Measurements from ENCODE around the gene CNTN1. TPM values are rescaled to one million over a fixed set of nuclear protein-coding genes. Genes with fewer than 3 reads are reported as not detected.

Gene CNTN1
- total RNA-seq, 1 experiment from 2014 or later, result 6.5 TPM

- H4K8ac ChIP-seq (replicated peaks; ENCODE audit: insufficient read length, low read depth, low read length), result no peak overlapping the region
- H3K79me1 ChIP-seq (ENCODE audit: insufficient read depth, low read depth, low read length, poor library complexity, severe bottlenecking), result no peaks in the 10 kb centered on the region
- H3K79me2 ChIP-seq (ENCODE audit: insufficient read depth, low read length), result no peaks in the 10 kb centered on the region
- H3K9ac ChIP-seq (ENCODE audit: extremely low read depth, insufficient read length, low read length), result no peak overlapping the region
- H3K18ac ChIP-seq (ENCODE audit: insufficient read length, low read depth, low read length), result no peak overlapping the region
- no peak overlapping the region for H3K27ac ChIP-seq (ENCODE audit: insufficient read length, low read depth, low read length)
- Mint-ChIP-seq H3K36me3 (ENCODE audit: insufficient read depth in 1 of 3, low read depth in 3 of 3) (no peaks in the 10 kb centered on the region), H3K4me3 (no peak overlapping the region), H3K9me3 (no peaks in the 10 kb centered on the region), H3K27me3 (ENCODE audit: low read depth) (no peaks in the 10 kb centered on the region), H3K4me1 (no peaks in the 10 kb centered on the region), H3K27ac (no peak overlapping the region)
- 0 out of 2 replicates have a peak, but pooled peaks cover 2% of the 10 kb centered on the region for H3K4me1 ChIP-seq (ENCODE audit: insufficient read depth, low read length)
- H3K14ac ChIP-seq (ENCODE audit: insufficient read depth, low read length), result no peak overlapping the region
- no peak overlapping the region for H3K56ac ChIP-seq (ENCODE audit: insufficient read length, low read depth, low read length)
- no peak overlapping the region for H3K4me2 ChIP-seq (ENCODE audit: insufficient read depth, insufficient read length, low read length)
- no peak overlapping the region for H4K91ac ChIP-seq (ENCODE audit: insufficient read length, low read depth, low read length)
- H3K9me3 ChIP-seq (ENCODE audit: control insufficient read depth, low read depth, low read length), result no peaks in the 10 kb centered on the region
- no peak overlapping the region for H2BK12ac ChIP-seq (ENCODE audit: insufficient read length, low read depth, low read length)
- DNase-seq, result no peak
- H3K4ac ChIP-seq (ENCODE audit: low read depth, low read length), result no peak overlapping the region
- no peaks in the 10 kb centered on the region for H4K20me1 ChIP-seq (ENCODE audit: control insufficient read depth, insufficient read depth, insufficient read length)
- H2BK120ac ChIP-seq (ENCODE audit: low read depth, low read length, poor library complexity, severe bottlenecking), result no peak overlapping the region
- H2BK5ac ChIP-seq (ENCODE audit: insufficient read length, low read length), result no peak overlapping the region
- no peak overlapping the region for H4K5ac ChIP-seq (ENCODE audit: insufficient read length, low read depth, low read length)
- no peak for TF ChIP-seq CTCF (conservative IDR thresholded peaks at IDR 0.05)
- H2BK15ac ChIP-seq (ENCODE audit: low read depth, low read length), result no peak overlapping the region
- H3K23ac ChIP-seq (ENCODE audit: insufficient read length, low read depth, low read length), result no peak overlapping the region
- H2BK20ac ChIP-seq (ENCODE audit: low read depth, low read length, poor library complexity, severe bottlenecking), result no peak overlapping the region
- no peak overlapping the region for H2AK5ac ChIP-seq (ENCODE audit: insufficient read length, low read length)
- H3K27me3 ChIP-seq (ENCODE audit: insufficient read depth, low read length), result no peaks in the 10 kb centered on the region
- H3K23me2 ChIP-seq (ENCODE audit: insufficient read length, low read depth, low read length, poor library complexity, severe bottlenecking), result no peaks in the 10 kb centered on the region
- no peak overlapping the region for H2AFZ ChIP-seq (ENCODE audit: low read length)
- H3T11ph ChIP-seq (ENCODE audit: low read length), result no peak overlapping the region
These were observed 366.0 kb downstream of the CNTN1 start for GRCh38 chr12:41058266-41058665.

Data from H9 (cell line).